NCI-H2227 (cell line): ENCODE measurements around the gene SORCS2.

ENCODE experiments used
- DNase-seq: peaks from one replicate; lab custom pipeline; 2025; ENCODE audit not compliant: unreplicated experiment; lab: John Stamatoyannopoulos, UW

SORCS2 gene

DNA sequence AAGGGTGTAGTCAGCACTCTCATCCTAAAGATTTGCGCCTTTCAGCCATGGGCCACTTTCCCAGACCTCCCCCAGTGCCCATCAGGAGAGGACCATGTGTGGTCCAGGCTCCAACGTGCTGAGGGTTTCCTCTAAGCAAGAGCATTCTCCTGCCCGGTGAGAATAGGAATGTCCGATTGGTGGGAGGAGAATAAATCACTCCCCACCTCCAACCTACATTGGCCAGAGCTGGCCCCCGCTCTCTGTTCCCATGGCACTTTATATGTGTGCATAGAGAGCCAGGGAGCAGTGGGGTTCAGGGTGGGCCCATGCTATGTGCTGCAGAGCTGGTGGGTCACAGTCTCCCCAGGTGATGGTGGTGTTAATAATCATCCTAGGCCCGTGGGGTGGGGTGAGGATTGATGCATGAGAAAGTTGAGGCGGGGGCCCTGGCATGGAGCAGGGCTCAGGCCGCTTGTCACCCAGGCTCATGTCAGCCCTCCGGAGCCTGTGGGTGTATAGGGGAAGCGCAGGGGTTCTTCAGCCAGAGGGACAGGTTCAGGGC, 6.8 kb upstream of the SORCS2 start:
- no peak for DNase-seq

DNA sequence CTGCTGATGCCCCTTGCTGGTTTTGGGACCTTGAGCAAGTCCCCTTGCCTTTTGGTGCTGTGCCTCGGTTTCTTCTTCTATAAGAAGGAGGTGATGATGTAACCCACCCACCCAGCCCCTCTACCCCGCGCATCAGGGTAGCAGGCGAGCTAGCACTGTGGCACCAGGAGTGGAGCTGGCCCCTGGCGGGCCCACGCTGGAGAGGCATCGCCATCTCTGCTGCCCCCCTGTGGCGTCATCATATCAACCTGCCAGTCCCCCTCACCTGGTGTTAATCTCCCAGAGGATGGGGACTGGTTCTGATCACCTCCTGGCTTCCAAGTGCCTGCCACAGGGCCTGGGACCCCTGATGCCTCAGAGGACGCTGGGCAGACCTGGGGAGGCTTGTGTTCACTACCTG, 6.3 kb upstream of the SORCS2 start:
- no peak for DNase-seq

DNA sequence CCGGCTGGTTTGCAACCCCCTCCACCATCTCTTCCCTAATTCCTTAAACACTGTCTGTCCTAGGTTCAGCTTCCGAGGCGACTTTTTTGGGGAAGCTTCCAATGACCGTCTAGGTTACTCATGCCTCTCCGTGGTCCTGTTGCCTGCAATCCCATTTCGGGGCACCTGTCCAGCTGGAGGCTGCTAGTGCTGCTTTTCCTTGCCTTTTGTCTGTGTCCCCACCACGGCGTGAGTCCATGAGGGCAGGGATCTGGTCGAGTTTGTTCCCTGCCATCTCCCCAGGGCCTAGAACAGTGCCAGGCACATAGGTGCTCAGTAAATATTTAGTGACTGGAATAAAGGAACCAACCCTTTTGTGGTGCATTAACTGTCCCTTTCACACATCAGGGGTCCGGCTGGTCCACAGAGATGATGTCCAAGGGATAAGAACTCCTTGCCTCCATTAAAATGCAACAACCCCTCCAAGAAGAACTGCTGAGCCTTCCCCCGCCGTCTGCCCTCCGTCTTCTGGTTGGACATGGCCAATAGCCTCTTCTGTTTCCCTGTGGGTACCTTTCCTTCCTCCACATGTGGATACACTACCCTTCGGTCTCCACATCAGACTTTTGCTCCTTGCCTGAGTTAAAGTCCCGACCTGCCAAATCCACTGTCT, 5.7 kb upstream of the SORCS2 start:
- no peak for DNase-seq

DNA sequence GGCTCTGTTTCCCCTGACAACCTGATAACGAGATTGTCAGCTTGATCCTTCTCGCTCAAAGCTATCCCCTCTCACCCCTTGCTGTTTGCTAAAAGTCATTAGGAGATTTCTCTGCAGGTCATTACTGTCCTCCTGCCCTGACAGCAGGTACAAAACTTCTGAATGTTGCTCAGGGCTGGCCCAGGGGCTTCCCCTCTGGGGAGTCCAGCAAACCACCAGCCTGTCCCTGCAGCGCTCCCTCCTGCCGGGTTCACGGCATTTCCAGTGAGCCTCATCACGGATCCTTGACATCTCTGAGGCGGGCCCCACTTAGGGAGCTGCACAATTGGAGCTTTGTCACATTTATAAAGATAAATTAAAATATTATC, 5.2 kb upstream of the SORCS2 start:
- no peak for DNase-seq

DNA sequence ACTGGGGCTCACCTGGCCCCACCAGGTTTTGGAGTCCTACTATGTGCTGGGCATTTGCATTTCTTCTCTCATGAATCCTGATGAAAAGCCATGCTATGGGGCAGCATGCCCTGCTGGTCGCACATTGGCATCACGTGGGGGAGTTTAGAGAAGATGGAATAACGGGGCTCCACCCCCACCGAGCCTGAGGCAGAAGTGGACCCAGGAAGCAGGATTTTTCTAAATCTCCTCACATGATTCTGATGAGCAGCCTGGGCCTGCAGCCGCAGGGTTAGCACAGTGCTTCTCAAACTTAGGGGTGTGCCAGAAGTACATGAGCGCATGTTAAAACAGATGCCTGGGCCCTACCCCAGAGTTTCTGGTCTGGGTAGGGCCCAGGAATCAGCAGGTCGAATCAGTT, 4.6 kb upstream of the SORCS2 start:
- no peak for DNase-seq

DNA sequence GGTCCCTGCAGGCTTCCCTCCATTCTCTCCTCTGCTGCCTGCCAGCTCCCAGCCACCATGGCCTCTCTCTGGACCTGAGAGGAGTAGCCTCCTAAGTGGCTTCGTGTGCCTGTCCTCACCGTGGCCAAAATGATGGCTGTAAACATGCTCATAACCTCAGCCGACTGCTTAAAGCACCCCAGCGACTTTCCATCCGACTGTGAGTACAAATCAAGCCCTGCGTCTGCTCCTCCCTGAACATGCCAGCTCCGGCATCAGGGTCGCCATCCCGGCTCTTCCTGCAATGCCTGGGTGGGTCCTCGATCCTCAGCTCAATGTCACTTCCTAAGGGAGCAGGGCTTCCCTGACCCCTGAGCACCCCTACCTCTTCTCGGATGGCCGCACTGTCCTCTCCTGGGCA, 3.3 kb upstream of the SORCS2 start:
- DNase-seq: no peak

DNA sequence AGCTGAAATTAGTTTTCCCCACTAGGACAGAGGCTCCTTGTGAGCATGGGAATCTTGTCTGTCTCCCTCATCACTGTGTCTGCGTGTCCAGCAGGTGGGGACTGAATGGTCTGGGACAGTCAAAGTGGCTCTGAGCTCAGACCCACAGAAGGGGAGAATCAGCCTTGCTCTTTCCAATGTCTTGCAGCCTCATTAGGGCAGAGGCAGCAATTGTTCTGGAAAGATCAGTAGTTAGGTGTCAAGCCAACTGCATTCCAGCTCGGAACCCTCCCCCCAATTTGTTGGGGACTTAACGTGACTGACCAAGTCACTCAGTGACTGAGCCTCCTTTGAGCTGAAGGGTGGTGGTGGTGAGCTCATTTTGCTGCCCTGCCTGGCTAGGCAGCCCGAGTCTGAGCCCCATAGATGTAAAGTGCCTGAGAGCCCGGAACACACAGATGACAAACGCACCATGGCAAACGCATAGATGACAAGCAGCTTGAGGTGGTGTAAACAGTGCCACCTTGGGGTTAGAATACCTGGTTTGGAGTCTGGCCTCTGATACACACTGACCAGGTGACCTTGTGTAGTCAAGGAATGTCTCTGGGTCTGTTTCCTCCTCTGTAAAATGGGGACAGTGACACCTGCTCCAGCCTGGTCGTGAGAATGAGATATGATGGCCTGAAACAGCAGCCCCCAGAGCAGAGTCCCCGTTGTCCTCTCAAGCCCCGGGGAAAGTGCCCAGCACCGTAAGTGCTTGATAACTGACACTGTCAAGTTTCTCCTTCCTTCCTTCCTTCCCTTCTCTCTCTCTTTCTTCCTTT, 2.7 kb upstream of the SORCS2 start:
- DNase-seq: no peak

DNA sequence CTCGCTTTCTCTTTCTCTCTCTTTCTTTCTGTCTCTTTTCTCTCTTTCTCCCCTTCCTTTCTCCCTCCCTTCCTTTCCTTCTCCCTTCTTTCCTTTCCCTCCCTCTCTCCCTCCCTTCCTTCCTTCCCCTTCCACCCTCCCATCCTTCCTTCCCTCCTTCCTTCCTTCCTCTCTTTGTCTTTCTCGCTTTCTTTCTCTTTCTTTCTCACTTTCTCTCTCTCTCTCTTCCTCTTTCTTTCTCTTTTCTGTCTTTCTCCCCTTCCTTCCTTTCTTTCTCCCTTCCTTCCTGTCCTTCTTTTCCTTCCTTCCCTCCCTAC, 2.1 kb upstream of the SORCS2 start:
- no peak for DNase-seq

DNA sequence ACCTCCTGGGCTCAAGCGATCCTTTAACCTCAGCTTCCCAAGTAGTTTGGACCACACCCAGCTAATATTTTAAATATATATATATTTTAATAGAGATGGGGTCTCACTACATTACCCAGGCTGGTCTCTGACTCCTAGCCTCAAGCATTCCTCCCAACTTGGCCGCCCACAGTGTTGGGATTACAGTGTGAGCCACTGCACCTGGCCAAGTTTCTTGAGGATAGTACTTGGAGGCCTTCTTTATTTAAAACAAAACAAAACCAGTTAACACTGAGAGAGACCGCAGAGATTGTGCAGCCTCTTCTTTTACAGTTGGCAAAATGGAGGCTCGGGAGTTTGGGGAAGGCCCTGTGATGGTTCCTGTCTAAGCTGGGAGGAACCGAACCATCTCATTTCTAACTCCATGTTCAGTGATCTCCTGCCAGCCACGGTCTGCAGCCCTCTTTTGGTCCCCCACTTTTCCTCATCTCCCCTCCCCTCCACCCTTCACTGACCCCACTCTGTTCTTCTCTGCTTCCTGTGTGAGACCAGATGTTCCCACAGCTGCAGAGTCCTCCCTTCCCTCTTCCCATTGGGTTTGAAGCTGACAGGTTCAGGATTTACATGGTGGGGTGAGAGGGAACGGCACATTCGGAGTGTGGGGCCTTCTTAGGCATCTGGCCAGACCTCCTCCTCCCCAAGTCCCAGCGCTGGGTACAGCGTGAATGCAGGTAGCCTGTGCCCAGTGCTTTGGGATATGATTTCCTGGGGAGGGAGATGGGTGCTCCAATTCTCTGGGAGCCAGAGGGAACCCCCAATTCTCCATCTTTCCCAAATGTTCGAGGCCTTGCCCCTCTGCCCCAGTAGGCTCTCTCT, 1.4 kb upstream of the SORCS2 start:
- DNase-seq: no peak

DNA sequence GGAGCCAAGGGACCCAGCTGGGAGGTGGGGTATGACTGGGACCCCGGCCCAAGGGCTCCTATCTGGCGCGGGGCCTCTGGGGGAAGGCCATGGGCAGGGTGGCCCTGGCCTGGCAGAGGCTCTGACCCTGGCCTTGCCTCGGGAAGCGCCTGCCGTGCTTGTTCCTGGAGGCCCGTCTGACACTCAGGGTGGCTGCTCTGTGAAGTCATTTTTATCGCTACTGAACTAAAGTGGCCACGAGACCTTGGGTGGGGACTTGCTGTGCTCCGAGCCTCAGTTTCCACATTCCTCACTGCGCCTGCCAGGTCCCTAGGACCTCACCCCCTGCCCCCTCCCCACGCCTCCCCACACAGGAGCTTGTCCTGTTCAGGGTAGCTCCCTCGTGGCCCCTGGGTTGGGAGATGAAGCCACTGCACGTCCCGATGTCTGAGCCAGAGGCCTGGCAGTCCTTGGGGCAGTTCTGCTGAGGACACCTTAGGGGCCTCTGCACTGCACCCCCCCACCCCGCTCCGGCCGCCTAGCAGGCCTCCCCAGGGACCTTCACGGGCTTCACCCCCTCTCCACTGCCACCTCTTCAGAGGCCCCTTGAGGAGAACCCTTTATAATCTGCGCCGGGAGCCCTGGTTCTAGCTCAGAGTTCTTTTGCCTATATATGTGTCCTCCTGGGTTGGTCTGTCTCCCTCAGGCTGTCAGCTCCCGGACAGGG, 639 bp upstream of the SORCS2 start:
- DNase-seq: no peak

DNA sequence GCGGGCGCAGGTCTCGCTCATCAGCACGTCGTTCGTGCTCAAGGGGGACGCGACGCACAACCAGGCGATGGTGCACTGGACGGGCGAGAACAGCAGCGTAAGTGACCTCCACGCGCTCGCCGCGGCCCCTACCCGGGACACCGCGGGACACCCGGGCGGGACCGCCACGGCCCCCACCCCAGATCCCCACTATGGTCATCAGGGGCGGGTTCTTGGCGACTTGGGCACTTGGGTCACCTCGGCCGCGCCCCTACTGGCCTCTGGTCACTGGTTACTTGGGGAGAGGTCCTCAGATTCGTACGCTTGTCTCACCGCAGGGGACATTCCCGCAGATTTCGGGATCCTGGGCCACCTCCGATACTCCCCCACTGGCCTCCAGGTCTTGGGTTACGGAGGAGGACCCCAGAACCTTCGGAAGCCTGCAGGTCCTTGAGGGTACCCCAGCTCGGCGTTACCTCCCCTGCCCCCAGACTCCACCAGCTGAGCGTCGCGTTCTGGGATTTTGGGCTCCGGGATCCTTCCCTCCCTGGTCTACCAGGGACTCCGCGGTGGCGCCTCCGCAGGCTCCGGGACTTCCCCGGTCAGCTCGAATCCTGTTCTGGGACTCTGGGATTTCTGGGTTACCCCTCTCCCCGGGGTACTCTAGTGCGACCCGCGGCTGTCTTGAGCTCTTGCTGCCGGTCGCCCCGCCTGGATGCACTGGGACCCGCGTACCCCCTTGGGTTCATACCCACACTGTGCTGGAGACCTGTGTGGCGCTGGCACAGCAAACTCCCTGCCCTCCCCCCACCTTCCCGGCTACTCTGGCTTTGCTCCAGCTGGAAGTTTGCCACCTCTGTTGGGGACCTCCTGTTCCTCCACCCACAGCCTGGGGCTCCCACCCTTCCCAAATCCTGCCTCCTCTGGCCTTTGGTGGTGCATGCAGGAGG, 956 bp downstream of the SORCS2 start:
- DNase-seq: no peak

DNA sequence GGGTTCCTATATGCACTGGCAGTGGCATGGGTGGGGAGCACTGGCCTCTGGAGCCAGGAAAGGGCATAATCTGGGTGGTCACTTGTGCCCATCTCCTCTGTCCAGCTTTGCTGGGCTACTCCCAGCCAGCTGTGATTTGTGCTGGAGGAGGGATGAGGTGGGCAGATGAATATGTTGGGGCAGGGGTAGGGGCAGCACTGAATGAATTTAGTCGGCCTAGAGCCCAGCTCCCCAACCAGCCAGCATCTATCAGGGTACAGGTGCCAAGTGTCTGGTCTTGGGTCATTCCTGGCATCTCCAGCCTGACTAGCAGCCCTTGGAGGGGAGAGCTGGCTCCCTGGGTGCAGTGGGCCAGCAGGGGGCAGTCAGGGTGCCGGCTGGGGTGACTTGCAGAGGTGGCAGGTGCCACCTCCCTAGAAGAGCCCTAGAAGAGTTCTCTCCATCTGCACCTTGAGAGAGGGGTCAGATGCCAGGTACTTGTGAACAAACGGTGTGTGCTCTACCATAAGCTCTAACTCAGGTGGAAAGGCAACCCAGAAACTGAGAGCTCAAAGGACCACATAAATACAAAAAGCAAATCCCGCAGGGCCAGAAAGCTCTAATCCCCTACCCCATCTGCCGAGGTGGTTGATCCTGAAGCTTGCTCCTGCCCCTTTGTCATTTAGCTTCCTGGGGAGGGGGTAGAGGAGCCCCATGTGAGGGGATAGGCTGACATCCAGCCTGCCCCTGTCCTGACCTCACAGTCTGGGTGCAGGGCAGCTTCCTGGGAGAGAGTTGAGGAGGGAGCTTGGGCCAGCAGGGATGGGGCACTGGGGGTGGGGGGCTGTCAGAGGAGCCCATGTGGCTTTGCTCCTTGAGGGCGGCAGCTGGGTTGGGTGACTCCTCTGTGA, 2.2 kb downstream of the SORCS2 start:
- no peak for DNase-seq

DNA sequence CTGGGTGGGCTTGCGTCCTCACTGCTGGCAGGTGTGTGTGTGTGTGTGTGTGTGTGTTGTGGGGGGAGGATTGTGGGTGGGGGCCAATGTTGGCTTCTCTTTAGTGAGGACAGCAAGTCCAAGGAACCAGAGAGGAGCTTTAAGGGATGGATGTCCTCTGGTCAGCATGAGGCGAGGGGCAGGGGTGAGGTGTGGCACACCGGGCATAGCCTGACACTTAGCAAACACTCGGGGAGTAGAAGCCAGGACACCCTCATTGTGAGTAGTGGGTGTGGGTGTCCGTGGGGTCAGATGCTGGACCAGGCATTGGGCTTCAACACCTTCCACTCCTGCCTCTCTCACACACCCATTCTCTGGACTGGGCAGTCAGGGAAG, 2.8 kb downstream of the SORCS2 start:
- no peak for DNase-seq

DNA sequence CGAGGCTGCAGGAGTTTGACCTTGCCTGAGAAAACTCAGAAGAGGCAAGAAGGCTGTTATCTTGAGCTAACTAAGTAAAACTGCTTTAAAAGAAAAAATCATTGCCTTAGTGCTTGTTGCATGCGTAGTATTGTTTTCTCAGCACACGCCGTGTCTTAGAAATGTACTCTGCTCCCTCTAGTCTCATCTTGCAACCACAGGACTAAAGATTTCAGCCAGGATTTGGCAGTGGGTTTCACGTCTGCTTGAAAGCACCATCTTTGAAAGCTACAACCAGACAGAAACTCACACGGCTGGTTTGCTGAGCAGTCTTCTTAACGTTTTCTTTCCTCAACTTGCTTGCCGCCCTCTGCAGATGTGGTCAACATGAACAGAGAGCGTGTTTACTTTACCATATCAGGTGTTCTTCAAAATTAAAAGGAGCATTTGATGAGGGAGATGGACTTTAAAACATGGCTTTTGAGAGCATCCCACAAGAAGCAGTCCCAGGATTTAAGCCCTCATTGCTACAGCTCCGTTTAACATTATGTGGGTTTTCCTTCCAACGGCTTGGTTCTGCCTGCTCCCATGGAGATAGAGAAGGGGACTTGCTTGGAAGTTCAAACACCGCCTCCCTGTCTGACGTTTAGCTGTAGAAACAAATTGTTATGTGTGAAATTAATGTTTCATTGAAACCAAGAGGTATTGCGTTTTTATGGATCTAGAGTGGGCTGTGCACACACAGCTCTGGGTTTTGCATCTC, 3.4 kb downstream of the SORCS2 start:
- no peak for DNase-seq

DNA sequence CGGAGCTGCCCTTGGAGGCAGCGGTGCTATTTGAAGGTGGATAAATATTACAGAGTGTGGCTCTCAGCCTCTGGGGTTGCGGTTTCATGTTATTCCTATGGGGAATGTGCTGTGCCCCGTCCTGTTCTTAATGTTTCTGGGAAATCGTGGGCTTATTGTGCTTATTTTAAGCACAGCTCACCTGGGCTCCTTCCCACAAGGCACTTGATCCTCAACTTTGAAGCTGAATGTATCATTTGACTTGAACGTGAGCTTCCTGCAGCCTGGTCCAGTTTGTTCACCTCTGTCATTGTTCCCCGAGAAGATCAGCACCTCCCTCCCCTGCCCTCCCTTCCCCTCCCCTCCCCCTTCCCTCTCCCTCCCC, 3.9 kb downstream of the SORCS2 start:
- no peak for DNase-seq

DNA sequence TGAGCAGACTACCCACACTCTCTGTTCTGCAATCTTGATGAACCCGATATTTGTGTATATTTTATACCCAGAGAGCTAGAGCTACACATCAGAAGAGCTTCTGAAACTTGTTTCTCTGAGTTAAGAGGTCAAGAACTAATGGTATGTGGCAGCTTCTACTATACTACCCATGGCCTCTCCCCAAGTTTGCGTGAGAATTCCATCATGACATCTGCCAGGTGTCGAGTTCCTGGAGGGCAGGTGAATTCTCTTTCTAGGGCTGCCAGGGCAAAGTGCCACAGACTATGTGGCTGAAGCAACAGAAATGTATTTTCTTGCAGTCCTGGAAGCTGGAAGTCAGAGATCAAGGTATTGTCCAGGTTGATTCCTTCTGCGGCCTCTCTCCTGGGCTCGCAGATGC, 4.4 kb downstream of the SORCS2 start:
- no peak for DNase-seq

DNA sequence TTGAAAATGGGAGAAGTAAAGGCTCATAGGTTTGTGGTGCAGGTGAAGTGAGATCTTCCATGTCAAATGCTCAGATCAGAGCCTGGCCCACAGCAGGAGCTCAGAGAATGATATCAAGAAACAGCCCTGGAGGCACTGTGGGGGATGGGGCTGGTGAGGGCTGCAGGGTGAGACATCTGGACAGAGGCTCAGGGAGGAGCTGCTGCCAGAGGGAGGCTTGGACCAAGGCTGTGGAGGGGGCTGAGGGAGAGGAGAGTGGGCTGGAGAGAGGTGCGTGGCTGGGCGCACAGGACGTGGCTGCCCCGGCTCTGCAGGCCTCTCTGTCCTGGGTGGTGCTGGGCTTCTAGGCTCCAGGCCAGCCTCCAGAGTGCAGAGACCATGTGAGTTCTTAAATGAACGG, 5.6 kb downstream of the SORCS2 start:
- DNase-seq: no peak

DNA sequence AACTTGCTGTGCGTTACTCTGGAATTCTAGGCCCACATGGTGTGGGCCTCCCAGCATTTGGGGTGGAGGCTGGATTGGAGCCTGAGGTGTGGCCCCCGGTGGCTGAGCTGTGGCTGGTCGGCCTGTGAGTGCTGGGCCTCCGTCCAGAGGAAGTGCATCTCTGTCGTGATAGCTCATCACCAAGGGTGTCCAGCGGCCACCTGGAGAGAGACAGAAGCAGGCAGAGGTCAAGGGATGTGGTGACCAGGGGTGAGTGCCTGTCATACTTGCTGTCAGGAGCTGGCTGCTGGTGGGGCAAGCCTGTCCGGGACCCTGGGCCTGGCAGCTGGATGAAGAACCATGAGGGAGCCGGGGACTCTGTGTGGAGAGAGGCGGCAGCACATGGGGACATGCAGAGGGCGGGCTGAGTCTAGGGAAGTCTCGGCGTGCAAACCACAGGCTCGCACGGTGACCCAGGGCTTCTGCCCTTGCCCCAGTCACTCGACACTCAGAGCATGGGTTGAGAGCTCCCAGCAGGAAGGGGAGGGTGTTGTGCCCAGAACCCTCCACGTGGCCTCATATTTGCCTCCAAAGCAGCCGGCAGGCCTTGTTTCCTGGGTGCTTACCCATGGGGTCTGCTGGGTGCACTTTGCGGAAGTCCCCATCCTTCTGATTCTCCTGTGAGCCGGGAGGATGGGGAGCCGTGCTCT, 6.2 kb downstream of the SORCS2 start:
- no peak for DNase-seq
